DMS 273 (cell line): Measurements from ENCODE around the gene TBCD.
"Not testable (repeated sequence)": the region's sequence is repeated elsewhere in the genome, so short reads cannot be mapped to it uniquely, and the experiment has no call there.

ENCODE experiments used
- DNase-seq: peaks from one replicate; lab custom pipeline; 2025; ENCODE audit not compliant: unreplicated experiment; lab: John Stamatoyannopoulos, UW

TBCD gene

GRCh38 chr17:82965371-82965770 is 213.5 kb downstream of the TBCD start:
- DNase-seq: no peak

DNA sequence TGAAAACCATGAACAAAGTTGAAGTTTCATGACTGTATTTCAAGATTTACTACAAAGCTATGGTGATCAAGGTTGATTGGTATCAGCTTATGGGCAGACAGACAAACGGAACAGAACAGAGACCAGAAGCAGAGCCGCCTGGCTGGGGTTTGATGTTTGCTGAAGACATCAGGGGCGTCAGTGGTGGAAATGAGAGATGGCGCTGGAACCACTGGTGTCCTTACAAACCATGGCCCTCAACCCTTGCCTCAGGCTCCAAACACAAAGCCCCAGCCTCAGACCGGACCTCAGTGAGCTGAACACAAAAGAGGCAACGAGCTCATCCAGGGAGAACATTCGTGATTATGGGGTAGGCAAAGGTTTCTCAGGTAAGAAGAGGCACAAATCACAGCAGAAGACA is 214.6 kb downstream of the TBCD start:
- DNase-seq: no peak

GRCh38 chr17:82967268-82968032 is 215.6 kb downstream of the TBCD start:
- no peak for DNase-seq

DNA sequence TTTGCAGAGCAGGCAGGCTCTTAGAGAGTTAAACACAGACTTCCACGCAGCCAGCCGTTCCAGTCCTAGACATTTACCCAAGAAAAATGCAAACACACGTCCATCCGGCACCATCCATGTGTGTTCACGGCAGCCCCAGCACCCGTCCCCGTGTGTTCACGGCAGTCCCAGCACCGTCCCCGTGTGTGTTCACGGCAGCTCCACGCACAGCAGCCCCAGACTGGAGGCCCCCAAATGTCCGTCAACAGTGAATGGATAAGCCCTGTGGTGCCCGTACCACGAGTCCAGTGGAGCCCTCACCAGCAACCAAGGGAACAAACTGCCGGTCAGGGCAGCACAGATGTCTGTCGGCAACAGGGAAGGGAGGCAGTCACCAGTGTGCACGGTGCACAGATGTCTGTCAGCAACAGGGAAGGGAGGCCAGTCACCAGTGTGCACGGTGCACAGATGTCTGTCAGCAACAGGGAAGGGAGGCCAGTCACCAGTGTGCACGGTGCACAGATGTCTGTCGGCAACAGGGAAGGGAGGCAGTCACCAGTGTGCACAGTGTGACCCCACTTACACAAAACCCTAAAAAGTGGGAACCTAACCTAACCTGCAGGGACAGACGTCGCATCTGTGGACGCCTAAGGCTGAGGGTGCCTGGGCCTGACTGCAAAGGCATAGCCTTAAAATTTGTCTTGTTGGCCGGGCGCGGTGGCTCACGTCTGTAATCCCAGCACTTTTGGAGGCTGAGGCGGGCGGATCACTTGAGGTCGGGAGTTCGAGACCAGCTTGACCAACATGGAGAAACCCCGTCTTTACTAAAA is 216.4 kb downstream of the TBCD start:
- DNase-seq: peak; percentile 48

GRCh38 chr17:82970067-82970466 is 218.2 kb downstream of the TBCD start:
- no peak for DNase-seq

DNA sequence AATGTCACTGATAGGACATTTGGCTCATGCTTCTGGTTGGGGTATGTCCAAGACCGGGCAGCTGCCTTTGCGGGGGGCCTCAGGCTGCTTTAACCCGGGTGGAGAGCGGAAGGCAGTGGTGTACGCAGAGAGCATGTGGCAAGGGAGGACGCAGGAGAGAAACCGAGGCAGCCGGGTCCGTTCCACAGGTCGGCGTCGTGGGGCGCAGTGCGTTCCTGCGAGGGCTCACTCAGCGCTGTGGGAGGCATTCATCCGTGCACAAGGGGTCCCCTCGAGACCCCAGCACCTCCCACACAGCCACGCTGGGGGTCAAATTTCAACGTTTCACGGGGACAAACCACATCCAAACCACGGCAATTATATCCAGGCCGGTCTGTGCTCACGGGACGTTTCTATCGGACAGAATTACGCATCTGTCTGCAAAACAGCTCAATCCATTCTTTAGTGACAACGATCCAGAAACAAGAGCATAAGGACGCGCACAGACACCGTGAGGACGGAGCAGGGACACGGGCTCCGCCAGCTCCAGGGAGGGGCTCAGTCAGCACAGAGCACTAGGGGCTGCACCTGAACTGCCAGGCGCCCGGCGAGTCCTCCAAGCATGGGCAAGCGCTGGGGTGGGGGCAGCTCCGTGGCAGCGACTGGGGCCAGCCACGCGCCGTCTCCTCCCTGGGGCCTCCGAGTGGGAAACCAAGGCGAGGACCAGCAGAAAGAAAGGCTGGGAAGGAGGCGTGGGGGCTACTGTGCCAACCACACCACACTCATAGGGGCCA is 219.1 kb downstream of the TBCD start:
- DNase-seq: no peak

DNA sequence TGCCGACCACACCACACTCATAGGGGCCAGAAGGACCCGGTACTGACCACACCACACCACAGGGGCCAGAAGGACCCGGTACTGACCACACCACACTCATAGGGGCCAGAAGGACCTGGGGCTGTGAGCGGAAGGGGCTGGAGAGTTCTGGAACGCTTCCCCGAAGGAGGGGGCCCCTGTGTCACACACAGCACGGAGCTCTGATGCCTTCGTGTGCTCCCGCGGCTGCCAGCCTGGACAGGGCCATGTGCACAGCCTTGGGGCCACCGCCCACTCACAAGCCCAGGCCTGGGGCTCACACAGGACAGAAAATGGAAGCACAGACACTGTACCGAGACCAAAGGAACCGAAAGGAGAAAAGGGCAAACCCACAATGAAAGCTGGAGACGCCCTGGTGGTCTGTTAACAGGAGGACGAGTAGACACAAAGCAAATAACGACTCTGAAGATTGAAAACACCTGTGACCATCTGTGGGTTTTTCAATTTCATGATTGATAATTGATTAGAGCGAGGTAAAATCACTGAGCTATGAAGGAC is 221.0 kb downstream of the TBCD start:
- DNase-seq: no peak

GRCh38 chr17:82973456-82974135 is 221.7 kb downstream of the TBCD start:
- DNase-seq: no peak

GRCh38 chr17:82974136-82974952 is 222.5 kb downstream of the TBCD start:
- no peak for DNase-seq

DNA sequence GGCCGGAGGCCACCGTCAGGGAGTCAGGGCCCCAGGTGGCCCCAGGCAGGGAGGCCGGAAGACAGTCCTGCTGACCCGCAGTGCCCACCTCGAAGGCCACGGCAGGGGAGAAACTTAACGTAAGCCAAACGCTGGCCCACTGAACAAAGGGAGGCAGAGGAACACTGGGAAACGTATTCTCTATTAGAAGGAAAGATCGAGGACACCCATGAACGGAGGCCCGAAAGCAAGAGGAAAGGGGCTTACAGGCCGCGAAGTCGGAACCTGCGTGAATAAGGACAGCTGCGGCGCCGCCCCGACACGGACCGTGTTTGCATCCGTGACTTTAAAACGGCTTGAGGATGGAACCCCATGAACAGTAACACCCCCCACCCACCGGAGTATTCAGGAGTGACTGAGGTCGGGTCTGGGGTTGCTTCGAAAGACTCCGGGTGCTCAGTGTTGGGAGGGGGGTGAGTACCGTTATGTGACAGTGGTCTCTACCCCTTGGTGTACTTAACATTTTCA is 225.2 kb downstream of the TBCD start:
- no peak for DNase-seq

GRCh38 chr17:82977606-82978005 is 225.7 kb downstream of the TBCD start:
- no peak for DNase-seq

GRCh38 chr17:82978765-82979349 is 227.0 kb downstream of the TBCD start:
- DNase-seq: no peak

- no peak for DNase-seq
These were observed 227.9 kb downstream of the TBCD start for GRCh38 chr17:82979718-82980117.

DNA sequence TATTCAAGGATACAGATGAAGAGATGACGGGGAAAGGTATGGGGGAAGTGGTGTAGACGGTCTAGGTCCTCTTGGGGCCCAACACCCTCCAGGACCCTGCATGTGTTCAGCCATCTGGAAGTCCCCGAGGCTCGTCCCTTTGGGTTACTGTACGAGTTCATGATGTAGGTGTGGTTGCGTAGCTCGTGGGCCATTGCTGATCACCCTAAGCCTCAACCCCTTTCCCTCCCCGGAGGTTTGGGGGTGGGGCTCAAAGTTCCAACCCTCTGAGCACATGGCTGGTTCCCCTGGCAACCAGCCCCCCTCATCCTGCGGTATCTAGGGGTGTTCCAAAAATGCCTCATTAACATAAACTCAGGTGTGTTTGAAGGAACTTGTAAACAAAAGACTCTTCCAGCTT is 228.8 kb downstream of the TBCD start:
- DNase-seq: no peak

GRCh38 chr17:82981141-82981730 is 229.4 kb downstream of the TBCD start:
- DNase-seq: no peak

GRCh38 chr17:82983510-82984248 is 231.8 kb downstream of the TBCD start:
- no peak for DNase-seq

- DNase-seq: not testable (repeated sequence)
These were observed 232.4 kb downstream of the TBCD start for GRCh38 chr17:82984249-82984617.

DNA sequence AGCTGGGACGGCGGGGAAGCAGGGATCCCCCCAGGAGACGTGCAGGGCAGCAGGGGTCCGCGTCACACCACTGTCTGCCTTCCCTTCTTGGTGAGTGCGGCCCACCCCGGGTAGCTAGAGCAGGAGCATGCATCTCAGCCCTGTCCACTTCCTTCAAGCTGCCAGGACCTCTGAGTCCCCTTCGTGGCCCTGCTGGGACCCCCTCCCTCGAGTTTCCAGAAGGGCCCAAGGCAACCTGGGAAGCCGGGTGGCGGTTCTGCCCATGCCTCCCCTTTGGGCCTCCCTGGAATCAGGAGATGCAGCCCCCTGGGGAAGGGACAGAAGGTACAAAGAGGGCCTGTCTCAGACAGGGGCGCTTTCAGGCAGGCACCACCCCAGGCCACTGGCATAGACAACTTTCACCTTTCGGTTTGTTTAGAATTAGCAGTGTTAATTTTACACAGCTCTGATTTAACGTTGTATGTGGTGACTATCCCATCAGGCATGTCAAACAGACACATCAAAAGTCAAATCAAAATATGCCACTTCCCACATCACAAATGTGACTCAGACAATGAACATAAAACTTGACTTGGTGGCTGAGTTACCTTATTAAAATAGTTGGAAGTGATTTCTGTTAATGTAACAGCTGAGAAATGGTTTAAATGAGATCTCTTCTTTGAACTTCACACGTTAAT is 233.0 kb downstream of the TBCD start:
- no peak for DNase-seq
